RWPE2 (cell line): ENCODE measurements around the gene TEX54.
A peak's percentile ranks its signal among the peaks of the same experiment; 100 is the strongest.

ENCODE experiments used
- ATAC-seq: fragments of 200-7000 bp; cut with Tn5 transposase; 3 replicates; pipeline ENCODE4 v1.9.1; 2021; ENCODE audit warnings: low read depth
- DNase-seq: peaks from one replicate; pipeline ENCODE4 v3.0.0-alpha.2; 2020; ENCODE audit warnings: low spot score
- H3K27ac ChIP-seq: fragments of 450-650 bp; 2 replicates; pipeline ENCODE4 v1.5.1; 2017; ENCODE audit warnings: mild to moderate bottlenecking; ENCODE audit not compliant: poor library complexity, severe bottlenecking
- H3K27me3 ChIP-seq: fragments of 250-450 bp; sonication (Bioruptor Pico); 2 replicates; pipeline ENCODE4 v1.5.1; 2021; ENCODE audit warnings: mild to moderate bottlenecking, moderate library complexity; ENCODE audit not compliant: insufficient read depth, poor library complexity, severe bottlenecking
- H3K36me3 ChIP-seq: fragments of 250-450 bp; sonication (Bioruptor Pico); 2 replicates; pipeline ENCODE4 v1.5.1; 2020; ENCODE audit warnings: low read depth, mild to moderate bottlenecking, moderate library complexity
- H3K4me1 ChIP-seq: fragments of 250-450 bp; sonication (Bioruptor Pico); 2 replicates; pipeline ENCODE4 v1.5.1; 2021; ENCODE audit warnings: mild to moderate bottlenecking, moderate library complexity; ENCODE audit not compliant: insufficient read depth, poor library complexity, severe bottlenecking
- H3K4me3 ChIP-seq: fragments of 250-450 bp; sonication (Bioruptor Pico); 2 replicates; pipeline ENCODE4 v1.5.1; 2021; ENCODE audit warnings: mild to moderate bottlenecking, moderate library complexity; ENCODE audit not compliant: severe bottlenecking
- H3K9me3 ChIP-seq: fragments of 250-450 bp; sonication (Bioruptor Pico); 2 replicates; pipeline ENCODE4 v1.5.1; 2021; ENCODE audit warnings: mild to moderate bottlenecking, moderate library complexity; ENCODE audit not compliant: severe bottlenecking
- TF ChIP-seq, protein P1 (sequence below): fragments of 450-650 bp; IDR thresholded peaks from one replicate; pipeline ENCODE4 v1.5.1; 2017; ENCODE audit warnings: mild to moderate bottlenecking, moderate library complexity; ENCODE audit not compliant: poor library complexity, severe bottlenecking

TEX54 gene

GRCh38 chr11:62786318-62787004, 46.2 kb downstream of the TEX54 start:
- Histone ChIP-seq H3K27ac (peak overlapping the region; percentile 90), H3K9me3 (no peaks in the 10 kb centered on the region), H3K4me3 (peak overlapping the region; percentile 89), H3K4me1 (peaks cover 6% of the 10 kb centered on the region), H3K27me3 (no peaks in the 10 kb centered on the region), H3K36me3 (peaks cover 31% of the 10 kb centered on the region)
- TF ChIP-seq, protein P1, sequence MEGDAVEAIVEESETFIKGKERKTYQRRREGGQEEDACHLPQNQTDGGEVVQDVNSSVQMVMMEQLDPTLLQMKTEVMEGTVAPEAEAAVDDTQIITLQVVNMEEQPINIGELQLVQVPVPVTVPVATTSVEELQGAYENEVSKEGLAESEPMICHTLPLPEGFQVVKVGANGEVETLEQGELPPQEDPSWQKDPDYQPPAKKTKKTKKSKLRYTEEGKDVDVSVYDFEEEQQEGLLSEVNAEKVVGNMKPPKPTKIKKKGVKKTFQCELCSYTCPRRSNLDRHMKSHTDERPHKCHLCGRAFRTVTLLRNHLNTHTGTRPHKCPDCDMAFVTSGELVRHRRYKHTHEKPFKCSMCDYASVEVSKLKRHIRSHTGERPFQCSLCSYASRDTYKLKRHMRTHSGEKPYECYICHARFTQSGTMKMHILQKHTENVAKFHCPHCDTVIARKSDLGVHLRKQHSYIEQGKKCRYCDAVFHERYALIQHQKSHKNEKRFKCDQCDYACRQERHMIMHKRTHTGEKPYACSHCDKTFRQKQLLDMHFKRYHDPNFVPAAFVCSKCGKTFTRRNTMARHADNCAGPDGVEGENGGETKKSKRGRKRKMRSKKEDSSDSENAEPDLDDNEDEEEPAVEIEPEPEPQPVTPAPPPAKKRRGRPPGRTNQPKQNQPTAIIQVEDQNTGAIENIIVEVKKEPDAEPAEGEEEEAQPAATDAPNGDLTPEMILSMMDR, result peak; percentile 97
- ATAC-seq, result peak; percentile 66
- peak; percentile 80 for DNase-seq

- TF ChIP-seq, protein P1, result no peak
- DNase-seq (no peak), ATAC-seq (no peak)
- Histone ChIP-seq H3K27me3 (no peaks in the 10 kb centered on the region), H3K4me1 (no peaks in the 10 kb centered on the region), H3K36me3 (peaks cover 18% of the 10 kb centered on the region), H3K4me3 (no peak overlapping the region), H3K9me3 (no peaks in the 10 kb centered on the region), H3K27ac (no peak overlapping the region)
Observed at GRCh38 chr11:62782753-62783152, 49.9 kb downstream of the TEX54 start.
